ENCODE results near the gene BTBD17.

Gene BTBD17

DNA sequence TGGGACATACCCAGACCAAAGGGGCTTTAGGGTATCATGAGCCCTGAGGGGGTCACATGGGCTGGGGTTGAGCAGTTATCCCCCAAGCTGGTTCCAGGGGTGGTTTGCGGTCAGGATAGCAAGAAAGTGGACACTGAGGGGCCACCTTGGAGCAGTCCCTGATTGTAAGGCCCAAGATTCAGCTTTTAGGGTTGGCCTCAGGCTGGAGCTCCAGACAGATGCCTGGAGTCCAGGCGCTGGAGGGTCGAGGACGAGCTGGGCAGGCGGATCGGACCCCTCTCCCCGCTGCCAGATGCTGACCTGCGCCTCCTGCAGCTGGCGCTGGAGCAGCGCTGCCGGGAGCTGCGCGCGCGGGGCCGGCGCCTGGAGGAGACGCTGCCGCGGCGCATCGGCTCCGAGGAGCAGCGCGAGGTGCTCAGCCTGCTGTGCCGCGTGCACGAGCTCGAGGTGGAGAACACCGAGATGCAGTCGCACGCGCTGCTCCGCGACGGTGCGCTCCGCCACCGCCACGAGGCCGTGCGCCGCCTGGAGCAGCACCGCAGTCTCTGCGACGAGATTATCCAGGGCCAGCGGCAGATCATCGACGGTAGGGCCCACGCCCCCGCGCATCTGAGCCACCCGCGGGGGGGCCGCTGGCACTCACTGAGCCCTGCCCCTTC lies 10.0 kb downstream of the BTBD17 start:
- TF ChIP-seq, protein P1, sequence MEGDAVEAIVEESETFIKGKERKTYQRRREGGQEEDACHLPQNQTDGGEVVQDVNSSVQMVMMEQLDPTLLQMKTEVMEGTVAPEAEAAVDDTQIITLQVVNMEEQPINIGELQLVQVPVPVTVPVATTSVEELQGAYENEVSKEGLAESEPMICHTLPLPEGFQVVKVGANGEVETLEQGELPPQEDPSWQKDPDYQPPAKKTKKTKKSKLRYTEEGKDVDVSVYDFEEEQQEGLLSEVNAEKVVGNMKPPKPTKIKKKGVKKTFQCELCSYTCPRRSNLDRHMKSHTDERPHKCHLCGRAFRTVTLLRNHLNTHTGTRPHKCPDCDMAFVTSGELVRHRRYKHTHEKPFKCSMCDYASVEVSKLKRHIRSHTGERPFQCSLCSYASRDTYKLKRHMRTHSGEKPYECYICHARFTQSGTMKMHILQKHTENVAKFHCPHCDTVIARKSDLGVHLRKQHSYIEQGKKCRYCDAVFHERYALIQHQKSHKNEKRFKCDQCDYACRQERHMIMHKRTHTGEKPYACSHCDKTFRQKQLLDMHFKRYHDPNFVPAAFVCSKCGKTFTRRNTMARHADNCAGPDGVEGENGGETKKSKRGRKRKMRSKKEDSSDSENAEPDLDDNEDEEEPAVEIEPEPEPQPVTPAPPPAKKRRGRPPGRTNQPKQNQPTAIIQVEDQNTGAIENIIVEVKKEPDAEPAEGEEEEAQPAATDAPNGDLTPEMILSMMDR (IDR thresholded peaks at IDR 0.05): no peak
- Histone ChIP-seq H3K27ac (no peak overlapping the region), H3K27me3 (peaks cover 89% of the 10 kb centered on the region), H3K4me3 (ENCODE audit: low read depth in 1 of 2, low read length in 1 of 2) (no peak overlapping the region), H3K9me3 (no peaks in the 10 kb centered on the region), H3K36me3 (no peaks in the 10 kb centered on the region), H3K4me1 (ENCODE audit: control insufficient read depth in 1 of 2, insufficient read depth in 1 of 2, low read depth in 1 of 2, low read length in 1 of 2) (no peaks in the 10 kb centered on the region)

DNA sequence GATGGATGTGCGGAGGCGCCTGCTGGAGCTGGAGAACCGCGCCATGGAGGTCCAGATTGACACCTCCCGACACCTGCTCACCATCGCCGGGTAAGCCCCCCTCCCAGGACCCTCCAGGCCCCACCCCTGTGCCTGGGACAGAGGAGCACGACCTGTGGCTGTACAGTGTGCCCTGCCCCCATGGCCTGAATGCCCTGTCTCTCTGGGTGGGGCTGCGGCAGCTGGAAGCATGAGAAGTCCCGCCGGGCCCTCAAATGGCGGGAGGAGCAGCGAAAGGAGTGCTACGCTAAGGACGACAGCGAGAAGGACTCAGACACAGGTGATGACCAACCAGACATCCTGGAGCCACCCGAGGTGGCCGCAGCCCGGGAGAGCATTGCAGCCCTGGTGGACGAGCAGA lies 11.2 kb downstream of the BTBD17 start:
- Histone ChIP-seq H3K9me3 (no peaks in the 10 kb centered on the region), H3K27me3 (peaks cover 77% of the 10 kb centered on the region), H3K4me3 (ENCODE audit: low read depth in 1 of 2, low read length in 1 of 2) (no peak overlapping the region), H3K36me3 (no peaks in the 10 kb centered on the region), H3K4me1 (ENCODE audit: control insufficient read depth in 1 of 2, insufficient read depth in 1 of 2, low read depth in 1 of 2, low read length in 1 of 2) (no peaks in the 10 kb centered on the region), H3K27ac (no peak overlapping the region)
- TF ChIP-seq, protein P1 (IDR thresholded peaks at IDR 0.05): no peak

DNA sequence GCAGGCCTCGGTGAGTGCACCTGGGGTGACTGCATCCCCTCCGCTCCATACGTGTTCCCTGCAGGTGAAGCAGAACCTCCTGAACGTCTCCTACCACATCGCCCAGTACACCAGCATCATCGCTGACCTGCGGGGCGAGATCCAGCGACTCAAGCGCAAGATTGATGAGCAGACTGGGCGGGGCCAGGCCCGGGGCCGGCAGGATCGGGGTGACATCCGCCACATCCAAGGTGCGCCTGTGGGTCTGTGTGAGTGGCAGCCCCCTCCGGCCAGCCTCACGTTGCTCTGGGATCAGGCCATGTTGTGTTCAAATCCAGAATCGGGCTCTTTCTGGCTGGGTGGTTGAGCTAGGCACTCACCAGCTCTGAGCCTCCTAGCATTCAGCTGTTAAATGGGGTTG lies 12.5 kb downstream of the BTBD17 start:
- Histone ChIP-seq H3K4me3 (ENCODE audit: low read depth in 1 of 2, low read length in 1 of 2) (no peak overlapping the region), H3K36me3 (no peaks in the 10 kb centered on the region), H3K4me1 (ENCODE audit: control insufficient read depth in 1 of 2, insufficient read depth in 1 of 2, low read depth in 1 of 2, low read length in 1 of 2) (no peaks in the 10 kb centered on the region), H3K9me3 (no peaks in the 10 kb centered on the region), H3K27ac (no peak overlapping the region), H3K27me3 (peaks cover 63% of the 10 kb centered on the region)
- TF ChIP-seq, protein P1 (IDR thresholded peaks at IDR 0.05): no peak

DNA sequence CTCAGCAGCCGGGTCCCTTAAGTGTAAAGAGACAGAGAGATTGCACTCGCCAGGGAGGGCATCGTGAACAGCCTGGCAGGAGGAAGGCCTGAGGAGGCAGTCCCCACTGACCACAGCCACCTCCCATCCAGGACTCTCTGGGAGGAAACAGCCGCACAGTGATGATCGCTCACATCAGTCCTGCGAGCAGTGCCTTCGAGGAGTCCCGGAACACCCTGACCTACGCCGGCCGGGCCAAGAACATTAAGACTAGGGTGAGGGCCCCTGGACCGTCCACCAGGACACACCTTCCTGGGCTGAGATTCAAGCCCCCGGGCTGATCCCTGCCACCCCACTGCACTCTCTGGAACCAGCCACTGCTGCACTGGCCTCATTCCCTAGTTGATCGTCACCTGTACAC lies 14.0 kb downstream of the BTBD17 start:
- Histone ChIP-seq H3K4me3 (ENCODE audit: low read depth in 1 of 2, low read length in 1 of 2) (no peak overlapping the region), H3K27me3 (peaks cover 48% of the 10 kb centered on the region), H3K27ac (no peak overlapping the region), H3K36me3 (no peaks in the 10 kb centered on the region), H3K4me1 (ENCODE audit: control insufficient read depth in 1 of 2, insufficient read depth in 1 of 2, low read depth in 1 of 2, low read length in 1 of 2) (no peaks in the 10 kb centered on the region), H3K9me3 (no peaks in the 10 kb centered on the region)
- TF ChIP-seq, protein P1 (IDR thresholded peaks at IDR 0.05): no peak

DNA sequence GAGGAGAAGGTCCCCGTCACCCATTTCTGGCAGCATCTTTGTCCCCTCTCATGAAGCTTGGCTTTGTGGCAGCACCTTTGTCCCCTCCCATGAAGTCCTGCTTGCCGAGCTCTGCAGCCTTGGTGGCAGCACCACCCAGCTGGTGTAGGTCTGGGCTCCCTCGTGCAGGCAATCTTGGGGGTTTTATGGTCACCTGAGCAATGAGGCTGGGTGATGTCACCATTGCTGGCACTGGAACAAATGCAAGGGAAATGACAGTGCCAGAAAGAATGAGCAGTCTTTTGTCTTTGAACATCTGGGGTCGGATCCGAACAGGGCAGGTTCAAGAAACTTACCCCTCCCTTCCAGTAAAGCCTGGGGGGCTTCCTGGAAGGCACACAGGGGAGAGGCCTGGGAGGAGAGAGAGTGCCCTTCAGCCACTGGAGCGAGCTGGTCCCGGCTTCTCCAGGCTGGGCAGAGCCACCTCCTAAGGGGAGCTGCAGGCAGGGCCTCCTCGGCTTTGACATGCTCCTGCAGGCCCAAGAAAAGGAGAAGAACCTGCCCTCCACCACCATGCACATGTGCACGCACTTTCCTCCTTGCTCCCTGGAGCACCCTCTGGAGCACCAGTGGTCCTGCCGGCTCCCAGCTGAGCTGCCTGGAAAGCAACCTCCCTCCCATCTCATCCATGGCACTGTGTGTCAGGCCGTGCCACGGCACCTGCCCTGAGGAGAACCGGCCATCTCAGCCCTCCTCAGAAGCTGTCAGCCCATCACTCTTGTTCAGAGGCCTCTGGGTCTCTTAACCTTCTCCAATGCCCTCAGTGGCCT lies 16.0 kb downstream of the BTBD17 start:
- TF ChIP-seq, protein P1 (IDR thresholded peaks at IDR 0.05): no peak
- Histone ChIP-seq H3K27ac (no peak overlapping the region), H3K36me3 (no peaks in the 10 kb centered on the region)

More for the DNA sequence above, 16.0 kb downstream of the BTBD17 start:
- H3K27me3 ChIP-seq: peaks cover 28% of the 10 kb centered on the region
- no peaks in the 10 kb centered on the region for H3K9me3 ChIP-seq
- no peaks in the 10 kb centered on the region for H3K4me1 ChIP-seq (ENCODE audit: control insufficient read depth in 1 of 2, insufficient read depth in 1 of 2, low read depth in 1 of 2, low read length in 1 of 2)
- no peak overlapping the region for H3K4me3 ChIP-seq (ENCODE audit: low read depth in 1 of 2, low read length in 1 of 2)
